KMS-11 (cell line): ENCODE measurements around the gene PCYT1A.
A peak's percentile ranks its signal among the peaks of the same experiment; 100 is the strongest.

Experiments
- H2AFZ ChIP-seq: fragments of 200-600 bp; sonication (generic); 2 replicates; pipeline ENCODE4 v1.6.1; 2016; ENCODE audit warnings: antibody characterized with exemption, mixed run types, low read depth
- H3K27ac ChIP-seq: fragments of 200-600 bp; sonication (generic); 2 replicates; pipeline ENCODE4 v1.6.1; 2016; ENCODE audit warnings: mild to moderate bottlenecking, mixed run types
- H3K27me3 ChIP-seq: fragments of 200-600 bp; sonication (generic); 2 replicates; pipeline ENCODE4 v1.6.1; 2017; ENCODE audit warnings: mild to moderate bottlenecking, low read depth, mixed run types, moderate library complexity; ENCODE audit not compliant: insufficient read depth
- H3K36me3 ChIP-seq: fragments of 200-600 bp; sonication (generic); 2 replicates; pipeline ENCODE4 v1.6.1; 2017; ENCODE audit warnings: mild to moderate bottlenecking, mixed run types; ENCODE audit not compliant: insufficient read depth
- H3K4me1 ChIP-seq: fragments of 200-600 bp; sonication (generic); 2 replicates; pipeline ENCODE4 v1.6.1; 2016; ENCODE audit warnings: mild to moderate bottlenecking, low read depth, mixed run types; ENCODE audit not compliant: poor library complexity, severe bottlenecking
- H3K4me2 ChIP-seq: fragments of 200-600 bp; sonication (generic); 2 replicates; pipeline ENCODE4 v1.7.0; 2016; ENCODE audit warnings: mild to moderate bottlenecking, mixed run types
- H3K4me3 ChIP-seq: fragments of 200-600 bp; sonication (generic); IDR thresholded peaks from 2 replicates; pipeline ENCODE4 v1.6.1; 2017; ENCODE audit warnings: low read depth, low read length, mixed read lengths; ENCODE audit not compliant: insufficient read depth
- H3K79me2 ChIP-seq: fragments of 200-600 bp; sonication (generic); 2 replicates; pipeline ENCODE4 v1.6.1; 2016; ENCODE audit warnings: low read depth, mixed run types; ENCODE audit not compliant: insufficient read depth
- H3K9ac ChIP-seq: fragments of 200-600 bp; sonication (generic); 2 replicates; pipeline ENCODE4 v1.6.1; 2016; ENCODE audit warnings: mild to moderate bottlenecking, mixed run types
- H4K20me1 ChIP-seq: fragments of 200-600 bp; sonication (generic); 2 replicates; pipeline ENCODE4 v1.6.1; 2016; ENCODE audit warnings: mild to moderate bottlenecking, mixed run types; ENCODE audit not compliant: insufficient read depth
- TF ChIP-seq, protein P1 (sequence below): fragments of 200-600 bp; sonication (generic); conservative IDR thresholded peaks from 2 replicates; pipeline ENCODE4 v1.6.1; 2017; ENCODE audit warnings: low read depth, mild to moderate bottlenecking, antibody characterized with exemption, low read length, moderate library complexity, mixed read lengths

PCYT1A gene

GRCh38 chr3:196281962-196282361 is 5.6 kb downstream of the PCYT1A start:
- H3K27ac ChIP-seq = no peak overlapping the region
- no peak overlapping the region for H3K4me3 ChIP-seq
- no peaks in the 10 kb centered on the region for H3K36me3 ChIP-seq
- no peak overlapping the region for H3K9ac ChIP-seq
- peaks cover 70% of the 10 kb centered on the region for H3K79me2 ChIP-seq
- no peaks in the 10 kb centered on the region for H4K20me1 ChIP-seq
- no peaks in the 10 kb centered on the region for H3K27me3 ChIP-seq
- no peak overlapping the region for H3K4me2 ChIP-seq
- H2AFZ ChIP-seq = no peak overlapping the region
- TF ChIP-seq, protein P1, sequence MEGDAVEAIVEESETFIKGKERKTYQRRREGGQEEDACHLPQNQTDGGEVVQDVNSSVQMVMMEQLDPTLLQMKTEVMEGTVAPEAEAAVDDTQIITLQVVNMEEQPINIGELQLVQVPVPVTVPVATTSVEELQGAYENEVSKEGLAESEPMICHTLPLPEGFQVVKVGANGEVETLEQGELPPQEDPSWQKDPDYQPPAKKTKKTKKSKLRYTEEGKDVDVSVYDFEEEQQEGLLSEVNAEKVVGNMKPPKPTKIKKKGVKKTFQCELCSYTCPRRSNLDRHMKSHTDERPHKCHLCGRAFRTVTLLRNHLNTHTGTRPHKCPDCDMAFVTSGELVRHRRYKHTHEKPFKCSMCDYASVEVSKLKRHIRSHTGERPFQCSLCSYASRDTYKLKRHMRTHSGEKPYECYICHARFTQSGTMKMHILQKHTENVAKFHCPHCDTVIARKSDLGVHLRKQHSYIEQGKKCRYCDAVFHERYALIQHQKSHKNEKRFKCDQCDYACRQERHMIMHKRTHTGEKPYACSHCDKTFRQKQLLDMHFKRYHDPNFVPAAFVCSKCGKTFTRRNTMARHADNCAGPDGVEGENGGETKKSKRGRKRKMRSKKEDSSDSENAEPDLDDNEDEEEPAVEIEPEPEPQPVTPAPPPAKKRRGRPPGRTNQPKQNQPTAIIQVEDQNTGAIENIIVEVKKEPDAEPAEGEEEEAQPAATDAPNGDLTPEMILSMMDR = no peak
- peaks cover 48% of the 10 kb centered on the region for H3K4me1 ChIP-seq

DNA sequence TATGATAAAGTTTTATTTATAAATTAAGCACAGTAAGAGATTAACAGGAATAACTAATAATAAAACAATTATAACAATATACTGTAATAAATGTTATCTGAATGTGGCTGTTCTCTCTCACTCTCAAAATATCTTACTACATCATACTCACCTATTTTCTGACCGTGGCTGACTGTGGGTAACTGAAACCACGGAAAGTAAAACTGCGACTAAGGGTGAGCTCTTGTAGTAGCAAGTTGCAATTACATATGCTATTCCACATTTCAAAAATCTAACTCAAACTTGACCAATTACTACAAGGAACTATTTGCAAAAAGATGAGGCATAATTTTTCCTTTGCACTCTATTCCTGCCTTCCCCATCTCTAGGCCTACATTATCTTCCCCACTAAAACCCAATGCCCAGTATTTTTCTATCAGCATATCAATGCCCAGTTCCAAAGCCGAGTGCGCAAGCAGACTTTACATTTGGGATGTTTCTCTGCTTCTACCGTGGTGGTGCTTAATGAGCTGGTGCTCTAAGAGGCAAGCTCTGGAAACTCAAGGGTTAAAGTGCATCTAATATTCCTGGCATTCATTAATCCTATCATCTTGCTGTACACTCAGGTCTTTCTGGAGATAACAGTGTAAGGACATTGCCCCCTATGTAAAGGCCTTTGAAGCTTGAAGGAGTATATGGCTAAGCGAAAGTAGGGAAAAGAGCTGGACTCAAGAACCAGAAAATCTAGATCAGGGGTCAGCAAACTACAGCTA is 6.7 kb downstream of the PCYT1A start:
- peaks cover 48% of the 10 kb centered on the region for H3K4me1 ChIP-seq
- H3K36me3 ChIP-seq = no peaks in the 10 kb centered on the region
- H3K27me3 ChIP-seq = no peaks in the 10 kb centered on the region
- peak overlapping the region; percentile 19; the same call in 1 of the 2 replicates for H3K27ac ChIP-seq
- peaks cover 70% of the 10 kb centered on the region for H3K79me2 ChIP-seq
- TF ChIP-seq, protein P1 = no peak
- H3K4me3 ChIP-seq = no peak overlapping the region
- no peak overlapping the region for H2AFZ ChIP-seq
- peak overlapping the region; percentile 39; the same call in 1 of the 2 replicates for H3K4me2 ChIP-seq
- no peak overlapping the region for H3K9ac ChIP-seq
- no peaks in the 10 kb centered on the region for H4K20me1 ChIP-seq

DNA sequence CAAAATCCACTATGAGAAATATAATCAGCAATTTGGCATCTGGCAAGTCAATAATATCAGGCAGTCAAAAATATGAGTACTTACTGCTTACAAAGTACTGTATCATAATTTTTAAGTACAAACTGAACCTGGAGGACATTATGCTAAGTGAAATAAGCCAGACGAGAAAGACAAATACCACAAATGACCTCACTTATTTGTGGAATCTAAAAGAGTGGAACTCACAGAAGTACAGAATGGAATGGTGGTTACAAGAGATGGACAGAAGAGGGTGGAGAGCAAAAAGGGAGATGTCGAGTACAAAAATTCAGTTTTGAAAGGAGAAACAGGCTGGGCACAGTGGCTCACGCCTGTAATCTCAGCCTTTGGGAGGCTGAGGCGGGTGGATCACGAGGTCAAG is 12.4 kb downstream of the PCYT1A start:
- H3K4me1 ChIP-seq = peaks cover 70% of the 10 kb centered on the region
- H3K79me2 ChIP-seq = peaks cover 78% of the 10 kb centered on the region
- no peaks in the 10 kb centered on the region for H3K27me3 ChIP-seq
- H3K4me2 ChIP-seq = peak overlapping the region; percentile 94
- H4K20me1 ChIP-seq = no peaks in the 10 kb centered on the region
- peak overlapping the region; percentile 90 for H3K27ac ChIP-seq
- H3K4me3 ChIP-seq = peak overlapping the region; percentile 66
- TF ChIP-seq, protein P1 = no peak
- no peaks in the 10 kb centered on the region for H3K36me3 ChIP-seq
- H3K9ac ChIP-seq = peak overlapping the region; percentile 67; the same call in 1 of the 2 replicates
- peak overlapping the region; percentile 42 for H2AFZ ChIP-seq

- H3K4me3 ChIP-seq = peak overlapping the region; percentile 66
- peak overlapping the region; percentile 42 for H2AFZ ChIP-seq
- H4K20me1 ChIP-seq = no peaks in the 10 kb centered on the region
- peak overlapping the region; percentile 90 for H3K27ac ChIP-seq
- peak overlapping the region; percentile 94 for H3K4me2 ChIP-seq
- H3K36me3 ChIP-seq = no peaks in the 10 kb centered on the region
- no peaks in the 10 kb centered on the region for H3K27me3 ChIP-seq
- peaks cover 70% of the 10 kb centered on the region for H3K4me1 ChIP-seq
- H3K79me2 ChIP-seq = peaks cover 75% of the 10 kb centered on the region
- TF ChIP-seq, protein P1 = no peak
- peak overlapping the region; percentile 67; the same call in 1 of the 2 replicates for H3K9ac ChIP-seq
These were observed 12.9 kb downstream of the PCYT1A start for GRCh38 chr3:196274585-196274984.
